GM18951 (cell line): ENCODE measurements around the gene SYT2.

Experiments used
- POLR2A ChIP-seq: IDR thresholded peaks from 4 replicates; pipeline ENCODE4 v1.6.1; 2011; ENCODE audit warnings: mild to moderate bottlenecking; ENCODE audit not compliant: insufficient read length, insufficient read depth; ENCODE audit errors: extremely low read depth
- in situ Hi-C: fragments of 300-500 bp; cut with MboI; formaldehyde crosslinking; loops from one replicate; pipeline ENCODE4 v1.12.0; 2022; ENCODE audit warnings: low sequenced_read_pairs, mixed read lengths, inconsistent platforms; ENCODE audit not compliant: unreplicated experiment

The SYT2 gene

GRCh38 chr1:202694314-202694713 is 15.9 kb downstream of the SYT2 start:
- no peak for TF ChIP-seq POLR2A
- in situ Hi-C loops: no loop called here

GRCh38 chr1:202692959-202693555 is 17.2 kb downstream of the SYT2 start:
- no peak for TF ChIP-seq POLR2A
- in situ Hi-C loops: no loop called here

GRCh38 chr1:202691816-202692215 is 18.4 kb downstream of the SYT2 start:
- in situ Hi-C loops: no loop called here
- TF ChIP-seq POLR2A: no peak

GRCh38 chr1:202689493-202690342 is 20.5 kb downstream of the SYT2 start:
- in situ Hi-C loops: no loop called here
- TF ChIP-seq POLR2A: no peak

GRCh38 chr1:202689082-202689481 is 21.2 kb downstream of the SYT2 start:
- in situ Hi-C loops: no loop called here

GRCh38 chr1:202688401-202688800 is 21.9 kb downstream of the SYT2 start:
- TF ChIP-seq POLR2A: no peak
- in situ Hi-C loops: no loop called here

More at GRCh38 chr1:202689082-202689481, 21.2 kb downstream of the SYT2 start:
- TF ChIP-seq POLR2A: no peak

- in situ Hi-C loops: no loop called here
- no peak for TF ChIP-seq POLR2A
These were observed 22.5 kb downstream of the SYT2 start for GRCh38 chr1:202687798-202688197.

GRCh38 chr1:202687370-202687769 is 22.9 kb downstream of the SYT2 start:
- in situ Hi-C loops: no loop called here
- TF ChIP-seq POLR2A: no peak

- in situ Hi-C loops: no loop called here
- TF ChIP-seq POLR2A: no peak
These were observed 24.6 kb downstream of the SYT2 start for GRCh38 chr1:202685641-202686040.

- no peak for TF ChIP-seq POLR2A
- in situ Hi-C loops: no loop called here
These were observed 25.5 kb downstream of the SYT2 start for GRCh38 chr1:202684716-202685115.

GRCh38 chr1:202683029-202683428 is 27.2 kb downstream of the SYT2 start:
- in situ Hi-C loops: no loop called here
- TF ChIP-seq POLR2A: no peak

- TF ChIP-seq POLR2A: no peak
- in situ Hi-C loops: no loop called here
These were observed 27.8 kb downstream of the SYT2 start for GRCh38 chr1:202682477-202682876.

- in situ Hi-C loops: no loop called here
- TF ChIP-seq POLR2A: no peak
These were observed 28.4 kb downstream of the SYT2 start for GRCh38 chr1:202681736-202682420.
